ENCODE data around the gene B3GALT4. TPM values are rescaled to one million over a fixed set of nuclear protein-coding genes. Genes with fewer than 3 reads are reported as not detected.

B3GALT4 gene
- total and polyA plus RNA-seq, 2 of the 13 experiments (the other 11 are each of a cell fraction or from before 2014, with no cell fraction given) = 0.04 to 0.27 TPM

GRCh38 chr6:33314515-33314942, 37.6 kb downstream of the B3GALT4 start (continued):
- TF ChIP-seq ZNF292 (CRISPR knock-in tag; IDR thresholded peaks at IDR 0.05; ENCODE audit: borderline replicate concordance, low read depth) (no peak), HOXA5 (CRISPR knock-in tag; IDR thresholded peaks at IDR 0.05) (no peak), NFKB2 (CRISPR knock-in tag; IDR thresholded peaks at IDR 0.05; ENCODE audit: borderline replicate concordance) (no peak), ZBTB4 (CRISPR knock-in tag; IDR thresholded peaks at IDR 0.05; ENCODE audit: borderline replicate concordance) (no peak), SP1 (IDR thresholded peaks at IDR 0.05) (no peak), SP1 (CRISPR knock-in tag; IDR thresholded peaks at IDR 0.05) (no peak), THYN1 (CRISPR knock-in tag; IDR thresholded peaks at IDR 0.05; ENCODE audit: borderline replicate concordance, low read depth) (no peak), BRD4 (CRISPR knock-in tag; IDR thresholded peaks at IDR 0.05) (no peak), HNRNPL (IDR thresholded peaks at IDR 0.05; ENCODE audit: low read depth, low read length) (no peak), ZBTB2 (CRISPR knock-in tag; IDR thresholded peaks at IDR 0.05; ENCODE audit: low read depth) (no peak), ZNF501 (CRISPR knock-in tag; IDR thresholded peaks at IDR 0.05) (no peak), ZNF33B (CRISPR knock-in tag; IDR thresholded peaks at IDR 0.05) (no peak), SIN3B (IDR thresholded peaks at IDR 0.05; ENCODE audit: low read length) (no peak), SNRNP70 (IDR thresholded peaks at IDR 0.05; ENCODE audit: low read depth, low read length) (no peak), ZNF18 (CRISPR knock-in tag; IDR thresholded peaks at IDR 0.05; ENCODE audit: insufficient replicate concordance) (no peak), NONO (IDR thresholded peaks at IDR 0.05) (no peak), NONO (CRISPR knock-in tag; conservative IDR thresholded peaks at IDR 0.05) (0 out of 2 replicates have a peak, but pooled peaks have one; percentile 1), NFAT5 (CRISPR knock-in tag; IDR thresholded peaks at IDR 0.05) (no peak)
